ENCODE results near the gene KLB. TPM values are rescaled to one million over a fixed set of nuclear protein-coding genes. Genes with fewer than 3 reads are reported as not detected.

KLB gene
- total and polyA plus RNA-seq, 2 experiments from 2014 or later, result 0.03 to 0.19 TPM

GRCh38 chr4:39470402-39470801 is 63.7 kb downstream of the KLB start:
- H3K27me3 Mint-ChIP-seq (ENCODE audit: insufficient read depth, low read depth, poor library complexity), result peaks cover 2% of the 10 kb centered on the region
- Histone ChIP-seq H2AFZ (no peak overlapping the region), H3K9me2 (ENCODE audit: insufficient read depth) (no peaks in the 10 kb centered on the region), H3K27me3 (ENCODE audit: insufficient read depth) (no peaks in the 10 kb centered on the region), H3K4me1 (ENCODE audit: insufficient read depth) (no peaks in the 10 kb centered on the region), H4K20me1 (replicated peaks; ENCODE audit: insufficient read depth) (no peaks in the 10 kb centered on the region), H3K36me3 (ENCODE audit: insufficient read depth) (peaks cover 34% of the 10 kb centered on the region), H3K4me2 (no peak overlapping the region), H3K4me3 (no peak overlapping the region), H3K27ac (ENCODE audit: low read depth) (no peak overlapping the region), H3K79me2 (replicated peaks; ENCODE audit: insufficient read depth) (no peaks in the 10 kb centered on the region), H3F3A (replicated peaks; ENCODE audit: low read depth) (no peaks in the 10 kb centered on the region)
- TF ChIP-seq ZNF114 (CRISPR knock-in tag; IDR thresholded peaks at IDR 0.05), result no peak
- no peak for TF ChIP-seq ZNF331 (CRISPR knock-in tag; IDR thresholded peaks at IDR 0.05; ENCODE audit: low read depth)
- no peak for TF ChIP-seq CREB1 (CRISPR knock-in tag; IDR thresholded peaks at IDR 0.05; ENCODE audit: low read depth)
- TF ChIP-seq EZH2phosphoT487 (IDR thresholded peaks at IDR 0.05; ENCODE audit: unreplicated experiment), result no peak
- TF ChIP-seq CTCF (conservative IDR thresholded peaks at IDR 0.05; ENCODE audit: low read depth in 2 of 2), result no peak
- no peak for TF ChIP-seq POLR2AphosphoS5 (IDR thresholded peaks at IDR 0.05; ENCODE audit: low read depth)
- no peak for TF ChIP-seq ETS1 (IDR thresholded peaks at IDR 0.05)
- TF ChIP-seq EZH2 (IDR thresholded peaks at IDR 0.05; ENCODE audit: low read depth, unreplicated experiment), result no peak
- no peak for TF ChIP-seq REST (IDR thresholded peaks at IDR 0.05; ENCODE audit: unreplicated experiment)
- no peak for TF ChIP-seq STAT1 (IDR thresholded peaks at IDR 0.05; ENCODE audit: unreplicated experiment)
- no peak for TF ChIP-seq JUNB (IDR thresholded peaks at IDR 0.05; ENCODE audit: unreplicated experiment)
- no peak for TF ChIP-seq NANOG (IDR thresholded peaks at IDR 0.05; ENCODE audit: borderline replicate concordance)
- no peak for TF ChIP-seq ZNF462 (CRISPR knock-in tag; IDR thresholded peaks at IDR 0.05)
- no peak for ATAC-seq
- peaks cover 58% of the 10 kb centered on the region for H3K36me3 Mint-ChIP-seq (ENCODE audit: low read depth)
- no peak for DNase-seq (ENCODE audit: low spot score)
- no peaks in the 10 kb centered on the region for H3K4me1 Mint-ChIP-seq
- H3K9me3 Mint-ChIP-seq, result no peaks in the 10 kb centered on the region
- H3K27ac Mint-ChIP-seq, result no peak overlapping the region
- no peak overlapping the region for H3K4me3 Mint-ChIP-seq
